GM12872 (cell line): ENCODE data around the gene OGT.

Source experiments
- TF ChIP-seq, protein P1 (sequence below): IDR thresholded peaks from 3 replicates; pipeline ENCODE4 v1.5.1; 2011; ENCODE audit warnings: low read depth, mild to moderate bottlenecking, low read length, moderate library complexity; ENCODE audit not compliant: insufficient read depth

Gene OGT

DNA sequence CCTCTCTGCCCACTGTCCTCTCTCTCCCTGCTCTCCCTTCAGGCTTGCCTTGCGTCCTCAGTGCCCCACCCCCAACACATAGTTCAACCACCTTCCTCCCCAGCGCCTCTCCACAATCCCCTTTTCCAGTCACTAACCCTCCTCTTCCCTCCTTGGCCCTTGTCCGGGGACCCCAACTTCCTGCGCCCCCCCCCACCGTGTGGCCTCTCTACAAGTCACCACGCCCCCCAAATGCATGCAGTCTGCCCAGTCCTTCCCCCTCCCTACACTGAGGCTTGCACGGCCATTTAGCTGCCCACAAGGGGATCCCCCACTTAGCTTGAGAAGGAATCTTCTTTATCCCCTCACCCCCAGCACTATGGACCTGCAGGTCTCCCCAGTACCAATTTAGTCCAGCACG lies 84.8 kb downstream of the OGT start:
- TF ChIP-seq, protein P1, sequence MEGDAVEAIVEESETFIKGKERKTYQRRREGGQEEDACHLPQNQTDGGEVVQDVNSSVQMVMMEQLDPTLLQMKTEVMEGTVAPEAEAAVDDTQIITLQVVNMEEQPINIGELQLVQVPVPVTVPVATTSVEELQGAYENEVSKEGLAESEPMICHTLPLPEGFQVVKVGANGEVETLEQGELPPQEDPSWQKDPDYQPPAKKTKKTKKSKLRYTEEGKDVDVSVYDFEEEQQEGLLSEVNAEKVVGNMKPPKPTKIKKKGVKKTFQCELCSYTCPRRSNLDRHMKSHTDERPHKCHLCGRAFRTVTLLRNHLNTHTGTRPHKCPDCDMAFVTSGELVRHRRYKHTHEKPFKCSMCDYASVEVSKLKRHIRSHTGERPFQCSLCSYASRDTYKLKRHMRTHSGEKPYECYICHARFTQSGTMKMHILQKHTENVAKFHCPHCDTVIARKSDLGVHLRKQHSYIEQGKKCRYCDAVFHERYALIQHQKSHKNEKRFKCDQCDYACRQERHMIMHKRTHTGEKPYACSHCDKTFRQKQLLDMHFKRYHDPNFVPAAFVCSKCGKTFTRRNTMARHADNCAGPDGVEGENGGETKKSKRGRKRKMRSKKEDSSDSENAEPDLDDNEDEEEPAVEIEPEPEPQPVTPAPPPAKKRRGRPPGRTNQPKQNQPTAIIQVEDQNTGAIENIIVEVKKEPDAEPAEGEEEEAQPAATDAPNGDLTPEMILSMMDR = no peak

DNA sequence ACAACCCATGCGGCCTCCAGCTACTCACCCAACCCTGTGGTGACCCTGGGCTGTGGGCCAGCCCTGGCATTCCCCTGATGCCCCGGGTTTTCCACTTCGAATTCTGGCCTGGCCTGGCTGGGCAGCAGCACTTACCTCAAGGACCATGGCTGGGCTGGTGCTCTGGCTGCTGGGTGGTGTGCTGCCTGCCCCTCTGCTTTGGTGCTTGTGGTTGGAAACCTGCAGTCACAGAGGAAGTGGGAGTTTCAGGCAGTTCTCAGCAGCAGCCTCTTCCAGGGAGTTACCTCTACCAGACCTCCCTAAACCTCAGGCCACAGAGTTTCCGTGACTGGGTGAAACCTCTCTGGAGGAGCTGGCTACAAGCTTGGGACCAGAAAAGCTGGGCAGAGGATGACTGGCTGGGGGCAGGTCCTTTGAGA lies 85.4 kb downstream of the OGT start, which contains the start of gene CXCR3:
Gene CXCR3, minus strand, starts transcription at position 209 of the 419 bp plus-strand sequence. Its CDS starts 62 bp downstream, at position 147.
- TF ChIP-seq, protein P1 = no peak

DNA sequence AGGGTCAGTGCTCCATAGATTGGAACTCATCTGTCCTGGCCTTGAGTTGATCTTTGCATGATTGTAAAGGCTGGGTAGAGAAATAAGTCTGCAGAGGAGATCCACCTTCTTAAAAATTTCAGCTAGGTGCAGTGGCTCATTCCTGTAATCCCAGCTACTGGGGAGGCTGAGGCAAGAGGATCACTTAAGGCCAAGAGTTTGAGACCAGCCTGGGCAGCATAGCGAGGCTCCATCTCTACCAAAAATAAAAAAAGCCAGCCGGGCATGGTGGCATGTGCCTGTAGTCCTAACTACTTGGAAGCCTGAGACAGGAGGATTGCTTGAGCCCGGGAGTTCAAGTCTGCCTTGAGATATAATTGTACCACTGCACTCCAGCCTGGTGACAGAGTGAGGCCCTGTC lies 85.9 kb downstream of the OGT start:
- TF ChIP-seq, protein P1 = no peak

DNA sequence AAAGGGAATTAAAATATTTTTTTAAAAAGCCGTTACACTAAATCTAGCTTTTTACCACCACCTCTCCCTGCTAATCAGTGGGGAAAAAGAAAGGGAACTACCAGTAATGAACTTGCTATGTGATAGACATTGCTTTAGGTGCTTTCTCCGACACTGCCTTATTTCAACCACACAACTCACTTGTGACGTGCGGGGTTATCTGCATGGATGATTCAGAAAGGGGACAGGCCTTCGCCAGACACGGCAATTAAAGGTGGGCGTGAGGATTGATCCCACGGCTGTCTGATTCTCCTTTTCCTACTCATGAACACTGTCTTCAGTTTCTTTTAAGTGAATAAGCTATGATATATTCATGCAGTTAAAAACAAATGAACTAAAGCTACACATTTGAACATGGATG lies 86.3 kb downstream of the OGT start:
- TF ChIP-seq, protein P1 = no peak

DNA sequence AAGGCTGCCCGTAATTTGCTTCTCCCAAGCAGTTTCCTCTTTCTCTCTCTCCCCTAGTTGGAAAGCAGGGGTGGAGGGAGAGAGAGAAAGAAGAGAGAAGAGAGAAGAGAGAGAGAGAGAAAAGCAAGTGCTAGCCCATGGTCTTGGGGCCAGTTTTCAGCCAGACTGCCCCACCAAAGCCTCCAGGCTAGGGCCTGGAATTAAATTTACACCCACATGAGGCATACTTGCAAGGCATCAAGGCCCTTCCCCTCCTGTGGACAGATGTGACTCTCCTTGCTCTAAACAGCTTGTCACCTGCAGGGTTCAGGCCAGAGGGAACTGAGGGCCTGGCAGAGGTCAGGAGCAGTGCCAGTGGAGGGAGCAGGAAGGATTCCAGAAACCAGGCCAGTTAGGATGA lies 87.1 kb downstream of the OGT start:
- TF ChIP-seq, protein P1 = no peak

DNA sequence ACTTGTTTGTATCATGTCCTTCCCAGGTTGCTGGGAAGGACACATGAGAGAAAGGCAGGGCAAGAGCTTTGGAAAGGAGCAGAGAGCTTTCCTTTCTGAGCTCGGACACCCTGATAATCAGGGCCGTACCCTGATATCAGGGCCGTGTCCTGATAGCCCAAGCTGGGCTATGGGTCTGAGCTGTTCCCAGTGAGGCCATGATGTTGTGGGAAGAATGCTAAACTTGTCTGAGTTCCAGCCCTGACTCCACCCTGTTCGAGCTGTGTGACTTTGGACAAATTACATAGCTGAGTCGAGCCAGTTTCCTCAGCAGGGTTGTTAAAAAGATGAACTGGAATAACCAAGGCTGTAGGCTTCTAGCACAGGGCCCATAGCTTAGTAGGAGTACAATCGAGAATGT lies 88.7 kb downstream of the OGT start:
- TF ChIP-seq, protein P1 = no peak

DNA sequence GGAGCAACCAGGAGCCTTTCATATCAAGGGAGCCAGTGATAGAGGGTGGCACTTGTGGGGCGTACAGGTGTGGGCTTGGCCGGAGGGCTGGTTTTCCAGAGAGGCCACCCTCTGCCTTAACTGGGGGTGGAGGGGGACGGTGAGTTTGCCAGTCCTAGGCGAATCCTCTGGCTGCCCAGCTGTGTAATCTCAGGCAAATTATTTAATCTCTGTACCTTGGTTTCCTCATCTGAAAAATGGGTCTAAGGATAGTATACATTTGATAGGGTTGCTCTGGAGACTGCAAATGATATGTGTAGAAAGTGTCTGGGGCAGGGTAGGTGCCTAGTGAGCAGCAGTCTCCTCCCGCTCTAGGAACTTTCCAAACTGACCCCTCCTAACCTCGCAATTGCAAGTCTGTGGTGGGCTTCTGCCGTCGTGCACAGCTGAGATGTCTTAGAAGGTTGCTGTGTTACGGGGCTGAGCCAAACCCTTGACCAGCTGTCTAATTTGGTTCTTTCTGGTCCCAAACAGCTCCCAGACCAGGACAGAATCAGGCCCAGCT lies 89.2 kb downstream of the OGT start:
- TF ChIP-seq, protein P1 = no peak
